Ishikawa (cell line): ENCODE data around the gene PAK5.

Experiments
- CEBPB ChIP-seq: IDR thresholded peaks from 2 replicates; pipeline ENCODE4 v1.6.1; 2012
- CREB1 ChIP-seq: IDR thresholded peaks from 2 replicates; pipeline ENCODE4 v1.6.1; 2012; ENCODE audit warnings: low read depth
- EGR1 ChIP-seq: IDR thresholded peaks from 2 replicates; pipeline ENCODE4 v1.6.1; 2012
- EP300 ChIP-seq: IDR thresholded peaks from 2 replicates; pipeline ENCODE4 v1.6.1; 2012; ENCODE audit warnings: borderline replicate concordance
- FOXM1 ChIP-seq: IDR thresholded peaks from 2 replicates; pipeline ENCODE4 v1.6.1; 2012; ENCODE audit warnings: low read depth, borderline replicate concordance
- MAX ChIP-seq: IDR thresholded peaks from 2 replicates; pipeline ENCODE4 v1.6.1; 2012
- NFIC ChIP-seq: IDR thresholded peaks from 2 replicates; pipeline ENCODE4 v1.6.1; 2012
- RAD21 ChIP-seq: IDR thresholded peaks from 2 replicates; pipeline ENCODE4 v1.6.1; 2012; ENCODE audit warnings: low read depth
- TAF1 ChIP-seq: IDR thresholded peaks from 2 replicates; pipeline ENCODE4 v1.6.1; 2012; ENCODE audit warnings: low read depth, mild to moderate bottlenecking
- TCF12 ChIP-seq: IDR thresholded peaks from 2 replicates; pipeline ENCODE4 v1.6.1; 2012; ENCODE audit warnings: low read depth
- TEAD4 ChIP-seq: IDR thresholded peaks from 2 replicates; pipeline ENCODE4 v1.6.1; 2012
- USF1 ChIP-seq: IDR thresholded peaks from 2 replicates; pipeline ENCODE4 v1.6.1; 2012
- YY1 ChIP-seq: IDR thresholded peaks from 2 replicates; pipeline ENCODE4 v1.6.1; 2012; ENCODE audit warnings: low read depth
- ZBTB7A ChIP-seq: IDR thresholded peaks from 2 replicates; pipeline ENCODE4 v1.6.1; 2012; ENCODE audit warnings: low read depth
- TF ChIP-seq, protein P1 (sequence below): IDR thresholded peaks from 2 replicates; pipeline ENCODE4 v1.6.1; 2012; ENCODE audit warnings: low read depth, mild to moderate bottlenecking

PAK5 gene

GRCh38 chr20:9602847-9603183 is 236.1 kb downstream of the PAK5 start:
- TF ChIP-seq NFIC: no peak
- TF ChIP-seq CREB1: no peak
- TF ChIP-seq TAF1: no peak
- no peak for TF ChIP-seq MAX
- no peak for TF ChIP-seq CEBPB
- TF ChIP-seq EGR1: no peak
- TF ChIP-seq FOXM1: no peak
- no peak for TF ChIP-seq USF1
- TF ChIP-seq, protein P1, sequence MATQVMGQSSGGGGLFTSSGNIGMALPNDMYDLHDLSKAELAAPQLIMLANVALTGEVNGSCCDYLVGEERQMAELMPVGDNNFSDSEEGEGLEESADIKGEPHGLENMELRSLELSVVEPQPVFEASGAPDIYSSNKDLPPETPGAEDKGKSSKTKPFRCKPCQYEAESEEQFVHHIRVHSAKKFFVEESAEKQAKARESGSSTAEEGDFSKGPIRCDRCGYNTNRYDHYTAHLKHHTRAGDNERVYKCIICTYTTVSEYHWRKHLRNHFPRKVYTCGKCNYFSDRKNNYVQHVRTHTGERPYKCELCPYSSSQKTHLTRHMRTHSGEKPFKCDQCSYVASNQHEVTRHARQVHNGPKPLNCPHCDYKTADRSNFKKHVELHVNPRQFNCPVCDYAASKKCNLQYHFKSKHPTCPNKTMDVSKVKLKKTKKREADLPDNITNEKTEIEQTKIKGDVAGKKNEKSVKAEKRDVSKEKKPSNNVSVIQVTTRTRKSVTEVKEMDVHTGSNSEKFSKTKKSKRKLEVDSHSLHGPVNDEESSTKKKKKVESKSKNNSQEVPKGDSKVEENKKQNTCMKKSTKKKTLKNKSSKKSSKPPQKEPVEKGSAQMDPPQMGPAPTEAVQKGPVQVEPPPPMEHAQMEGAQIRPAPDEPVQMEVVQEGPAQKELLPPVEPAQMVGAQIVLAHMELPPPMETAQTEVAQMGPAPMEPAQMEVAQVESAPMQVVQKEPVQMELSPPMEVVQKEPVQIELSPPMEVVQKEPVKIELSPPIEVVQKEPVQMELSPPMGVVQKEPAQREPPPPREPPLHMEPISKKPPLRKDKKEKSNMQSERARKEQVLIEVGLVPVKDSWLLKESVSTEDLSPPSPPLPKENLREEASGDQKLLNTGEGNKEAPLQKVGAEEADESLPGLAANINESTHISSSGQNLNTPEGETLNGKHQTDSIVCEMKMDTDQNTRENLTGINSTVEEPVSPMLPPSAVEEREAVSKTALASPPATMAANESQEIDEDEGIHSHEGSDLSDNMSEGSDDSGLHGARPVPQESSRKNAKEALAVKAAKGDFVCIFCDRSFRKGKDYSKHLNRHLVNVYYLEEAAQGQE: no peak
- no peak for TF ChIP-seq TCF12
- no peak for TF ChIP-seq ZBTB7A
- TF ChIP-seq RAD21: no peak
- no peak for TF ChIP-seq EP300
- no peak for TF ChIP-seq YY1
- TF ChIP-seq TEAD4: no peak

- TF ChIP-seq, protein P1: no peak
- TF ChIP-seq YY1: no peak
- no peak for TF ChIP-seq MAX
- no peak for TF ChIP-seq TAF1
- no peak for TF ChIP-seq NFIC
- TF ChIP-seq FOXM1: no peak
- no peak for TF ChIP-seq TEAD4
- TF ChIP-seq RAD21: no peak
- TF ChIP-seq TCF12: no peak
- no peak for TF ChIP-seq USF1
- no peak for TF ChIP-seq CEBPB
- no peak for TF ChIP-seq CREB1
These were observed 238.3 kb downstream of the PAK5 start for GRCh38 chr20:9600562-9600961.

GRCh38 chr20:9597547-9597946 is 241.3 kb downstream of the PAK5 start:
- no peak for TF ChIP-seq CEBPB
- no peak for TF ChIP-seq ZBTB7A
- TF ChIP-seq RAD21: no peak
- TF ChIP-seq TEAD4: no peak
- no peak for TF ChIP-seq EGR1
- no peak for TF ChIP-seq TCF12

DNA sequence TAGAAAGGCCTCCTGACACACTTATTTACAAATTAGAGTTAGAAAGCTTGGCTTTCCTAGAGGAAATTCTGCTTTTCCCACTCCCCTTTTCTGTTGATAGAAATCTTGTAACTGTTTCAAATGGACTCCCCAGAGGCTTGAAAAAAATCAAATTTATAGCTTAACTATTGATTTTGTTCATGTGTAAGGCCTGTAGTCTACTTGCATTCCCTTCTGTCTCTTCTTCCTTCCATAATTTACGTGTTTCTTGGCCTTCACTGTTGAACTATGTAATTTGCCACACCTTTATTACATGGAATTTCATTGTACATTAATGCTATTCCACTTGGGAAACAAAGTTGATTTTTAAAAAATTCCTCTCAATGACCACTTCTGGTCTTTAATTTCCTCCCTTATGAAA is 243.1 kb downstream of the PAK5 start:
- no peak for TF ChIP-seq TCF12
- no peak for TF ChIP-seq EGR1
- no peak for TF ChIP-seq CREB1
- no peak for TF ChIP-seq TAF1
- TF ChIP-seq NFIC: no peak
- TF ChIP-seq, protein P1: no peak
- no peak for TF ChIP-seq EP300
- no peak for TF ChIP-seq ZBTB7A
- TF ChIP-seq TEAD4: no peak
- TF ChIP-seq RAD21: no peak
- no peak for TF ChIP-seq CEBPB
- no peak for TF ChIP-seq YY1
- TF ChIP-seq MAX: no peak
- TF ChIP-seq USF1: no peak
